ENCODE data around the gene FKBP8. TPM values are rescaled to one million over a fixed set of nuclear protein-coding genes. Genes with fewer than 3 reads are reported as not detected.
A peak's percentile ranks its signal among the peaks of the same experiment; 100 is the strongest.

The FKBP8 gene
- total RNA-seq, 2 experiments from 2014 or later = 200 to 201 TPM

DNA sequence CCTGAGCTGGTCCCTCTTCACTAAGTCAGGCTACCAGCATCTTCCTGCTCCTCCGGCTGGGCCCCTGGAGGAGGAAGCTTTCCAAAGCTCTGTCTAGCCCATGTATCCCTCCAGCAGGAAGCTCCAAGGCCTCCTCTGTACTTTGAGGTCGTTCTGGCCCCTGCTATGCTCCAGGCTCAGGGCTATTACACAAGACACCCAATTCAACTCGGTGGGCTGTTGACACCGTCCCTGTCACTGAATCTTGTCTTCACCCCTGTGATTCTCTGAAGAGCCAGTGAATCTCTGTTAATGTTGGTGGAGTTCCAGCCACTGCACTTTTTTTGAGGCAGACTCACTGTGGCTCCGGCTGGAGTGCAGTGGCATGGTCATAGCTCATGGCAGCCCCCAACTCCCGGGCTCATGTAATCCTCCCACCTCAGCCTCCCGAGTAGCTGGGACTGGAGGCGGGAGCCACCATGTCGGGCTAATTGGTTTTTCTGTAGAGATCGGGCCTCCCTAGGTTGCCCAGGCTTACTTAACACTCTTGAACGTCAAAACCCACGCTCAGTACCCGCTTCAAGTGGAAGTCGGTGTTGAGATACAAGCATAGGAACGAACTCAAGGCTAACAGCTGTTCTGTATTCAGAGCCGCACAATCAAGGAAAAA lies 44.7 kb upstream of the FKBP8 start:
- Histone ChIP-seq H4K20me1 (ENCODE audit: insufficient read depth, low read length) (no peaks in the 10 kb centered on the region), H3K4me2 (ENCODE audit: low read length) (peak overlapping the region; percentile 68), H3K9me2 (ENCODE audit: insufficient read depth, low read length) (no peaks in the 10 kb centered on the region), H3K36me3 (ENCODE audit: insufficient read depth, low read length) (peaks cover 17% of the 10 kb centered on the region; the same call in 1 of the 2 replicates), H3K4me3 (ENCODE audit: low read depth, low read length, poor library complexity, severe bottlenecking) (peak overlapping the region; percentile 68), H2AFZ (ENCODE audit: low read length) (peak overlapping the region; percentile 80; the same call in 1 of the 2 replicates), H3K4me1 (ENCODE audit: insufficient read depth, low read length, poor library complexity, severe bottlenecking) (peaks cover 44% of the 10 kb centered on the region), H3K27ac (ENCODE audit: low read depth, low read length, poor library complexity, severe bottlenecking) (peak overlapping the region; percentile 70), H3K79me2 (ENCODE audit: insufficient read depth, low read depth, low read length) (peaks cover 10% of the 10 kb centered on the region), H3K9me3 (ENCODE audit: low read length) (no peaks in the 10 kb centered on the region)
- intact Hi-C loops (cut with micrococcal nuclease; ENCODE audit: unreplicated experiment) = loop anchor here (2.0 to 5.0 kb wide), 5 partner anchors 45 to 244 kb away; partner anchors contain the start of genes FKBP8, KLHL26 and UPF1
- CTCF ChIA-PET (ENCODE audit: unreplicated experiment) = interaction anchor here (0.5 to 1.1 kb wide), 3 partner anchors 66 to 164 kb away, joined by 4 to 12 read pairs (median 8); no protein-coding TSS in a partner anchor
- TF ChIP-seq CTCF (conservative IDR thresholded peaks at IDR 0.05; ENCODE audit: low read length) = no peak
- no peak for TF ChIP-seq EZH2phosphoT487 (IDR thresholded peaks at IDR 0.05; ENCODE audit: borderline replicate concordance, low read depth, low read length)
- no peak for DNase-seq (ENCODE audit: low spot score)
- BruUV-seq (replicated peaks) = TSS peak; percentile 86
- POLR2A ChIA-PET = interaction anchor here (0.5 to 4.9 kb wide), 5 partner anchors 16 to 122 kb away, joined by 3 to 23 read pairs (median 10); partner anchors contain the start of genes KXD1 and UBA52

- intact Hi-C loops (cut with micrococcal nuclease; ENCODE audit: unreplicated experiment) = loop anchor here (5.0 kb wide), 2 partner anchors 115 to 245 kb away; partner anchors contain the start of gene UPF1
- no peaks in the 10 kb centered on the region for H3K9me2 ChIP-seq (ENCODE audit: insufficient read depth, low read length)
- peak overlapping the region; percentile 68 for H3K4me3 ChIP-seq (ENCODE audit: low read depth, low read length, poor library complexity, severe bottlenecking)
- no TSS peak for BruUV-seq (replicated peaks)
- CTCF ChIA-PET (ENCODE audit: unreplicated experiment) = interaction anchor here (0.5 kb wide), 1 partner anchor 114 kb away, joined by 8 read pairs; no protein-coding TSS in a partner anchor
- TF ChIP-seq CTCF (conservative IDR thresholded peaks at IDR 0.05; ENCODE audit: low read length) = no peak
- no peak for TF ChIP-seq EZH2phosphoT487 (IDR thresholded peaks at IDR 0.05; ENCODE audit: borderline replicate concordance, low read depth, low read length)
- POLR2A ChIA-PET = interaction anchor here (0.5 to 4.9 kb wide), 5 partner anchors 15 to 123 kb away, joined by 3 to 23 read pairs (median 10); partner anchors contain the start of genes KXD1 and UBA52
- peak overlapping the region; percentile 80; the same call in 1 of the 2 replicates for H2AFZ ChIP-seq (ENCODE audit: low read length)
- peaks cover 10% of the 10 kb centered on the region for H3K79me2 ChIP-seq (ENCODE audit: insufficient read depth, low read depth, low read length)
- H3K36me3 ChIP-seq (ENCODE audit: insufficient read depth, low read length) = peaks cover 17% of the 10 kb centered on the region; the same call in 1 of the 2 replicates
- no peaks in the 10 kb centered on the region for H3K9me3 ChIP-seq (ENCODE audit: low read length)
- H3K4me2 ChIP-seq (ENCODE audit: low read length) = peak overlapping the region; percentile 68
- no peaks in the 10 kb centered on the region for H4K20me1 ChIP-seq (ENCODE audit: insufficient read depth, low read length)
- peaks cover 41% of the 10 kb centered on the region for H3K4me1 ChIP-seq (ENCODE audit: insufficient read depth, low read length, poor library complexity, severe bottlenecking)
- H3K27ac ChIP-seq (ENCODE audit: low read depth, low read length, poor library complexity, severe bottlenecking) = peak overlapping the region; percentile 70
- DNase-seq (ENCODE audit: low spot score) = no peak
Measured at GRCh38 chr19:18587561-18587960, 44.2 kb upstream of the FKBP8 start.
